ENCODE results near the gene MRFAP1L1.
"Not testable (repeated sequence)": the region's sequence is repeated elsewhere in the genome, so short reads cannot be mapped to it uniquely, and the experiment has no call there.

MRFAP1L1 gene

DNA sequence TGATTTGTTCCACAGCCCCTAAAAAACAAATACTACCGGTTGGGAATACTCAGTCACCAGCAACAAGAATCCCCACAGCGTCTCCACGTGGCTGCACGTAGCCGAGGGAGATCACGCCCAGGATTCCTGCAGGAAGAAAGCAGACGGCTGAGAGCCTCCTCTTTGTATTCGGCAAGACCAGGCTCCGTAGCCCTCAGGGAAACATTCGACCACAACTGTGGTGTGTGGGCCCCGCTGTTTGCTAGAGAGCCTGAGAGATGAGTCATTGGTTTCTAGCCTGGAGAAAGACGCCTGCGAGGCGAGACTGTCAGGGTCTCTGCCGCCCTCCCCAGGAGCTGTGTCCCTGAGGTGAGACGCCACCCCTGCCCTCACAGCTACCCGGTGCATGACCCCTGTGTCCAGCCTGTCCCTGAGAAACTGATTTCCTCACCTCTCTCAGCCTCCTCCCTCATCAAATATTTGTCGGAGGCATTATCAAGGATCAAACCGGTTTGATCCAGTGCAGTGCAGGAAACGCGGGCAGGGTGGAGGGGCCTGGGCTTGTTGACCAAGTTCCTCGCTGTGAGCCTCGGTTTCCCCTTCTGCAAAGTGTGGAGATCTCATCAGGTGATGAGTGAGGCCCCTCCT lies 20.7 kb downstream of the MRFAP1L1 start:
- DNase-seq (ENCODE audit: low read depth): peak; percentile 59

DNA sequence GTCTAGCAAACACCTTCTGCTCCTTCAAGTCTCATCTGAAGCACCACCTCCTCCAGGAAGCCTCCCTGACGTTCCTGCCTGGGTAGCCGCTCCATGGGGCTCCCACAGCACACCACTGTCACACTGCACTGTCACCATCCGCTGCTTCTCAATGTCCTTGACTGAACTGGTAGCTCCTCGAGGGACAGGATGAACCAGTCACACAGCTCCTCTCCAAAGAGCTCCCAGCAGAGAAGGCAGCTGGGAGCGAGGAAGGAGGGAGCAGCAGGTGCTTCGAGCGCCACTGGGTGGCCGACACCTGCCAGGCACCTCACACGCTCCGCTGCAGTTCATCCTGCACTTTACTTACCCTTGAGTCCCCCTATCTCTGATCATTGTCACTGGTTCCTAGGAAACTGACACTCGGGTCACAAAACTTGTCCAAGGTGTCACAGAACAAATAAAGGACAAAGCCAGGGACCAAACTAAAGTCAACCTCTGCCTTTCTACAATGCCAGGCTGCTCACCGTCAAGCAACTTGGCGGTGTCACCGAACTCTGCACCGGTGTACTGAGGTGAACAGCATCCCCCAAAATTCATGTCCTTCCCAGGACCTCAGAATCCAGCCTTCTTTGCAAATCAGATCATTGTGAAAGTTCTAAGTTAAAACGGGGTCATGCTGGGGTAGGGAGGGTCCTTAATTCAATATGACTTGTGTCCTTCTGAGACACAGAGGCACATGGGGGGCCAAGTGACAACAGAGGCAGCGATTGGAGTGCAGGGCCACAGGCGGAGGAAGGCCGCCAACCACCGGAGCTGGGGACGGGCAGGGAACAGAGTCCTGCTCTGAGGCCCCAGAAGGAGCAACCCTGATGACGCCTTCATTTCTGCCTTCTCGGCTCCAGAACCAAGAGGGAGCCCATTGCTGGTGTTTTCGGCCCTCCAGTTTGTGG lies 21.5 kb downstream of the MRFAP1L1 start:
- DNase-seq (ENCODE audit: low read depth): no peak

DNA sequence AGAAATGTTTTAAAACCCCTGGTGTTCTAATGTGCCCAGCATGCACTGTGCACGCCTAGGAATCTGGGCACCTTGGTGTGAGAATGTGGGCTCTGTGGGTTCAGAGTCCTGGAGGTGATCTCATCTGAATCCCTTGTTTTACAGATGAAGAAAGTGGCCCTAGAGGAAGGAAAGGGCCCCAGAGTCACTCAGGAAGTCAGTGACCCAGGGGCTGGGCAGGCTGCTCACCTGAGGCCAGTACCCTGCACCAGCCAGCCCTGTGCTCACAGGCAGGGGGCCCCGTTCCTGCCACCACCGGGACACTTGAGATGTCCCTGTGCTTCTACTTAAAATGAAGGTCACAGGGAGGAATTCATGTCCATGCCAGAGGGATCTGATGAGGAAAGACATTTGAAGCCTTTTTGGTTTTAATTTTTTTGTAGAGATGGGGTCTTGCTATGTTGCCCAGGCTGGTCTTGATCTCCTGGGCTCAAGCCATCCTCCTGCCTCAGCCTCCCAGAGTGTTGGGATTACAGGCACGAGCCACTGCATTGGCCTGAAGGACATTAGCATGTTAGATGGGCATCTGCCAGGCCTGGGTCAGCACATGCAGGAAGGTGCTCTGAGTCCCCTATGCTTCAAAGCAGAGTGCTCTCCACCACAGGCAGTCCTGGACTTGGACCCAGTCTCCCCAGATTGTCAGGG lies 23.4 kb downstream of the MRFAP1L1 start:
- DNase-seq (ENCODE audit: low read depth): no peak

DNA sequence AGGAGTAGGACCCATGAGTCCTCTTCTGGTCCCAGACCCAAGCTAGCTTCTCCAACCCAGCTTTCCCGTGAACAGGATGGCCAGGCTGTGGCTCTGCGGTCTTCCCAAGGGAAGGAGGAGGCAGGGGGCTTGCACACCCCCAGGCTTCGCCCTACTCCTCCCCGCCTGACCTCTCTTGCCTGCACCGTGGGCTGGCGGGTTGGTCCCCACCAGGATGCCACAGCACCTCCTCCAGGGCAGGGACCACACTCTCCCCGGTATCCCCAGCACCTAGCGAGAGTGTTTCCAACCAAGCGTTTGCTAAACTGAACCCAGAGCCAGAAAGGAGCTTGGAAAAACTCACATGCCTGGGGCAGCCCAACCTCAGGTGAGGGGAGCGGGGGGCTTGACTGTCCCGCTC lies 25.0 kb downstream of the MRFAP1L1 start:
- DNase-seq (ENCODE audit: low read depth): no peak

DNA sequence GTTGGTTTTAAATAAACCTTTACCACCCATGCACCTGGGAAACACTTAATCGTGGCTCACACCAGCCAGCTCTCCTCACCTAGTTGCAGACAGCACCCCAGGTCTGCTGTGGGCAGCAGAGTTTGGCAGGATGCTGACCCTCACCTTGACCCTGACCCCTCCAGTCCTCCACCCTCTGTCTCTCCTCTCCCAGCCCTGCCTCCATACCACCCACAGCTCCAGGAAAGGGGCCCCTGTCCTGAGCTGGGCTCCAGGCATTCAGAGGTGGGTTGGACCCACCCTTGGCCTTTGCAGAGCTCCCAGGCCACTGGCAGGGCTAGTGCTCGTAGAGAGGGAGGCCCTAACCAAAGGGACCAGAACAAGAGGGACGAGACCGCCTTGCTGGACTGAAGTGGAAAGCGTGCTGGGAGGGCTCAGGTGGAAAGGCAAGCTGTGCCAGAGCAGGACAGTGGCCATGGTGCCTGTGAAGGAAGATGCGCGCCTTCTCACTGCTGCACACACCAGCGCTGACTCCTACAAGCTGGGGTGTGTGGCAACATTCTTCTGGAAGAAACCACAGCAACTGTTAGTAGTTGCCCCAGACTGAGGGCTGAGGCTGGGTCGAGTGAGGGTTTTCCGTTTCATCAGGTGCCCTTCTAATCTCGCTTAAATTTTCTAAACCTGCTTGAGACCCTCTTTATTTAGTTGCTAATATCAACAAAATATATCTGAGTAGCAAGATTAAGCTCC lies 26.6 kb downstream of the MRFAP1L1 start:
- DNase-seq (ENCODE audit: low read depth): no peak

DNA sequence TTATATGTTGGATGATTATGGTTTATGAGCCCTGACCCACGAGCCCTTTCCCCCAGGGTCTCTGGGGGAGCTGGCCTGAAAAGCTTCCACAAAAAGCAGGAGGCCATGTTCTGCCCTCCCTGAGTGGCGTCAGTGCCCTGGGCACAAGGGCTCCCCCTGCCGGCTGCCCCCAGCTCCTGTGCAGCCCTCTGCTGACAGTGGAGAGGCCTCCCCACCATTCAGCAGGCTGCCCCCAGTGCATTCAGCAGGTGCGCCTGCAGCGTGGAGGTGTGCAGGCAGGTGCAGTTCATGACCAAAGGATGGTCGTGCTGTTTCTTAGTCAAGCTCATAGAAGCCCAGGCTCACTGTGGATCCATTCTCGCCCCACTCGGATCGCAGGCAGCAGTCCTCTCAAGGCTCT lies 28.5 kb downstream of the MRFAP1L1 start:
- DNase-seq (ENCODE audit: low read depth): no peak

DNA sequence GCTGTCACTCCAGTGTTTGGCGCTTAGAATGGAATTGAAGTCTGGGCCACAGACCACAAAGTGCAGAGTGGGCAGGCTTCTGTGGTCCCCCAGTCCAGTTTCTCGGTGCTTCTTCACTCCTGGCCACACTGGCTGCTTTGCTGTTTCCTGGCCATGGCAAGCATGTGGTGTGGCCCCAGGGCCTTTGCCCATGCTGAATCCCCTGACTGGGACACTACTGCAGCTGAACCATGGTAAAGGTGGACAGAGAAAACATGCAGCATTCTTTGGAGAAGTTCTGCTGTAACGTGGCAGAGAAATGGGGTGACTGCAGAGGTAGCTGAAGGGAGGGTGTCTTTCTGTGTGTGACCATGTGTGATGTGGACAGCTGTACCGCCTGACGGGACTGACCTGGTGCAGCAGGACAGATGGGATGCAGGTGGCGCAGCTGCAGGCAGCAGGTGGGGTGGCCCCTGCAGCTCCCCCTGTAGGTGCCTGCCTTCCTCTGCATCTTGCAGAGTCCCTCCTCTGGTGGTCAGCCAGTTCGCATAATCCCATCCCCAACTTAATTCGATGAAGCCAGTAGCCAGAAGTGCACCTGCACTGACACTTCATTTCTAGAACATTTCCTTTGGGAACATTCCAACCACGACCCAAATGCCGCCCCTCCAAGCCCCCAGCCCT lies 29.2 kb downstream of the MRFAP1L1 start:
- no peak for DNase-seq (ENCODE audit: low read depth)

DNA sequence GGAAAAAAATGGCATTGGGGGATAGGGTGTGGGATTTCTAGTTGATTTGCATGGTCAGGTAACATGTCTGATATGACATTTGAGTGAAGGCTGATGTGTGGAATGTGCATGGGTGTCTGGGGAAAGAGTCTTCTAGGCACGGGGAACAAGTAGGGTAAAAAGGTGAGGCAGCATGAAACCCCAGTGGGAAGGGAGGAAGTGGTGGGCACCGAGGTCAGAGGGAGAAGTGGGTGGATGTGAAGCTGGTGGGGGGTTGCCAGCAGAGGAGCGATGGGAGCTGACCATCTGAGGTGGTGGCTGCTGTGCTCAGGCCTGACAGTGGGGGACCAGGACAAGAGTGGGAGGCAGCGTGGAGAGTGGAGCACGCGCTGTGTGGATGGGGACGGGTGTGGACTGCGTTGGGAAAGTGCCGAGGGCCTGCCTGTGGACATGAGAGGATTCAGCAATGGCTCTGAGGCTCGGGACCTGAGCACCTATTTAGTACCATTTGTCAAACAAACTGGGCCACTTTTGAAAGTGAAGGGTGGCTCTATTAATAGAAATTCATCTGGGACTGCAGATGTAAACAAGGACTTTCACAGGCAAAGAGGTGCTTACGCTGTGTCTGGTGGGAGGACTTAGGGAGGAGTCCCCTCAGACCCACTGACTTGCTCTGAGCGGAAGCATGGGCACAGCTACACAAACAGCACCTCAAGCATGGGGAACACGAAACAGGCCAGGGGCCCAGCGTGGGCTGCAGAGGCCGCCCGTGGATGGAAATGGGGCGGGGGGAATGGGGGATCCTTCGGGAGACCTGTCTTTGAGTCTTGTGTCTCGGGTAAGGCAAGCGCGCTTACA lies 32.7 kb downstream of the MRFAP1L1 start:
- no peak for DNase-seq (ENCODE audit: low read depth)

DNA sequence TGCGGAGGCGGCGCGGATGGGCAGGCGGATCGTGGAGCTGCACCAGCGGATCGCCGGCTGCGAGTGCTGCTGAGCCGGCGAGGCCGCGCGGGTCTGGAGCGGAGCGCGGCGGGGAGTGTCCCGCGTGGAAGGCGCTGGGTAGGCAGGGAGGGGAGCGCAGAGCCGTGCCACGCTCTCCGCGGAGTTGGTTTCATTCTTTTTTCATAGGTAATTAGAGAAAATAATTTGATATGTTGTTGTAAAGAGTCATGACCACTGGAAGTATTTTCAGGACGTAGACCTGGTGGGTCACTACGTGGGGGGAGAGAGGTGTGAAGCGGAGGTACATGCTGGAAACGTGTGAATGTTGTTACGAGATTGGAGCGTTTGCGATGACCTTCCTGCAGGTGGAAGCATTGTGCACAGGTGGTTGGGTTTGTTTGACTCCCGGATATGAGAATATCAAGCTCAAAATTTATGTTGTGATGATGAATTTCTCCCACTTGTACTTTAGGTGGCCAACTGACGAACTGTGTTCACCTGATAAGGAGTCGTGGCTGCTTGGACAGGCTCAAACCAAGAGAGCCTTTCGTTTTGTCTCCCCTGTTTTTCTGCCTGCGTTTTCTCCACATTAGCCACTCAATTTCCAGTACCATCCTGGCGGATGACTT lies 35.0 kb downstream of the MRFAP1L1 start:
- DNase-seq (ENCODE audit: low read depth): peak; percentile 51

DNA sequence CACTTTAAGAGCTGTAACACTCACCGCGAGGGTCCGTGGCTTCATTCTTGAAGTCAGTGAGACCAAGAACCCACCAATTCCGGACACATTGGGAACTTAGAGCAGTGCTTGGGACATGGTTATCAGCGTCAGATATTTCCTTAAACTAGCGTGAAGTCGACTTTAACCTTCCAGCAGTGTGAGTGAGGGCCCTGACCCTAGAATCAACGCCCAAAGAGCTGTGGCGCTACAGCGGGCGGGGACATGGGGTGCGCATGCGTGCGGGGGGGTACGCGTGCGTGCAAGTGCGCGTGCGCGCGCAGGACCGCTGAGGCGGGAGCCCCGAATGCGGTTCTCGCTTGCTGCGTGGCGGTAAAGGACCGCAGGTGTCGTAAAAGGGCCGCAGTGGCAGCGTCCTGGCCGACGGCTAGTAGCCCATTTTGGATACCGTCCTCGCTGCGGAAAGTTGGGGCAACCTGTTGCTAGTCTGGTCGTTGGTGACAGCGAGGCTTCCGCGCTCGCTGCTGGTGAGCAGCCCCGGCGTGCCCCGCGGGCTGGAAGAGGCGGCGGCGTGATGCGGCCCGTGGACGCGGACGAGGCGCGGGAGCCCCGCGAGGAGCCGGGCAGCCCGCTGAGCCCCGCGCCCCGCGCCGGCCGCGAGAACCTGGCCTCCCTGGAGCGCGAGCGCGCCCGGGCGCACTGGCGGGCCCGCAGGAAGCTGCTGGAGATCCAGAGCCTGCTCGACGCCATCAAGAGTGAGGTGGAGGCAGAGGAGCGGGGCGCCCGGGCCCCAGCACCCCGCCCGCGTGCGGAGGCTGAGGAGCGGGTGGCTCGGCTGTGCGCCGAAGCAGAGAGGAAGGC lies 35.8 kb downstream of the MRFAP1L1 start:
- peak; percentile 89 for DNase-seq (ENCODE audit: low read depth)

DNA sequence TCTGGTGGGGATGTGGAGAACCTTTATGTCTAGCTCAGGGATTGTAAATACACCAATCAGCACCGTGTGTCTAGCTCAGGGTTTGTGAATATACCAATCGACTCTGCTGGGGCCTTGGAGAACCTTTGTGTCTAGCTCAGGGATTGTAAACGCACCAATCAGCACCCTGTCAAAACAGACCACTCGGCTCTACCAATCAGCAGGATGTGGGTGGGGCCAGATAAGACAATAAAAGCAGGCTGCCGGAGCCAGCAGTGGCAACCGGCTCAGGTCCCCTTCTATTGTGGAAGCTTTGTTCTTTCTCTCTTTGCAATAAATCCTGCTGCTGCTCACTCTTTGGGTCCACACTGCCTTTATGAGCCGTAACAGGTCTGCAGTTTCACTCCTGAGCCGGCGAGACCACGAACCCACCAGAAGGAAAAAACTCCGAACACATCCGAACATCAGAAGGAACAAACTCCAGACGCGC lies 36.4 kb downstream of the MRFAP1L1 start:
- not testable (repeated sequence) for DNase-seq (ENCODE audit: low read depth)

DNA sequence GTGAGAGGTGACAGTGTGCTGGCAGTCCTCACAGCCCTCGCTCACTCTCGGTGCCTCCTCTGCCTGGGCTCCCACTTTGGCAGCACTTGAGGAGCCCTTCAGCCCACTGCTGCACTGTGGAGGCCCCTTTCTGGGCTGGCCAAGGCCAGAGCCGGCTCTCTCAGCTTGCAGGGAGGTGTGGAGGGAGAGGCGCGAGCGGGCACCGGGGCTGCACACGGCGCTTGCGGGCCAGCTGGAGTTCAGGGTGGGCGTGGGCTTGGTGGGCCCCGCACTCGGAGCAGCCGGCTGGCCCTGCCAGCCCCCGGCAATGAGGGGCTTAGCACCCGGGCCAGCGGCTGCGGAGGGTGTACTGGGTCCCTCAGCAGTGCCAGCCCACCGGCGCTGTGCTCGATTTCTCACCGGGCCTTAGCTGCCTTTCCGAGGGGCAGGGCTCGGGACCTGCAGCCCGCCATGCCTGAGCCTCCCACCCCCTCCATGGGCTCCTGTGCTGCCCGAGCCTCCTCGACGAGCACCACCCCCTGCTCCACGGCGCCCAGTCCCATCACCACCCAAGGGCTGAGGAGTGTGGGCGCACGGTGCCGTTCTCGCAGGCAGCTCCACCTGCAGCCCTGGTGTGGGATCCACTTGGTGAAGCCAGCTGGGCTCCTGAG lies 37.0 kb downstream of the MRFAP1L1 start:
- not testable (repeated sequence) for DNase-seq (ENCODE audit: low read depth)

DNA sequence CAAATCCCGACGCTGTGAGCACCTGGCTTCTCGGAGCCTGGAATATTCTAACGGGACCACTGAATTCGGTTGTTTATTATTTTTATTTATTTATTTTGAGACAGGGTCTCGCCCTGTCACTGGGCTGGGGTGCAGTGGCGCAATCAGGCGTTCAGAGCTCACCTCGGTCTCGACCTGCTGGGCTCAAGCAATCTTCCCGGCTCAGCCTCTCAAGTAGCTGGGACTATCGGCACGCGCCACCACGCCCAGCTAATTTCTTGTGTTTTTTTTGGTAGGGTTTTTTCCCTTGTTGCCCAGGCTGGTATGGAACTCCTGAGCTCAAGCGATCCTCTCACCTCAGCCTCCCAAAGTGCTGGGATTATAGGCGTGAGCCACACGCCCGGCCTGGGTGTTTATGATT lies 37.5 kb downstream of the MRFAP1L1 start:
- no peak for DNase-seq (ENCODE audit: low read depth)

DNA sequence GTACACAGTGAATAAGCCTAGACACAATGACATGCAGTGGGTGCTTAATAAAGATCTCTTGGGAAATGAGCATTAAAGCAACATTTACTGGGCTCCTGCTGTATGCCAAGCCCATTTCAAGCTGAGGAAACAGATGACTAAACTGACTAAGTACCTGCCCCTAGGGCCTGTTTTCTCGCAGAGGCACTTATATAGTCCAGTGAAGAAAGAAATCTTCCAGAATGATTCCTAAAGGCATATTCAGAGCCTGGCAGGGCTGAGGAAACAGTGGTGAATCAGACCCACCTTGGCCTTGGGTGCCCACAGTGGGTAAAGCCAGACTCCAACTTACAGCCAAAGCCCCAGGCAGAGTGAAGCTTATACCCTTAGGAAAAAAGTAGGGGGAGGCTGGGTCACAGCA lies 38.0 kb downstream of the MRFAP1L1 start:
- no peak for DNase-seq (ENCODE audit: low read depth)

DNA sequence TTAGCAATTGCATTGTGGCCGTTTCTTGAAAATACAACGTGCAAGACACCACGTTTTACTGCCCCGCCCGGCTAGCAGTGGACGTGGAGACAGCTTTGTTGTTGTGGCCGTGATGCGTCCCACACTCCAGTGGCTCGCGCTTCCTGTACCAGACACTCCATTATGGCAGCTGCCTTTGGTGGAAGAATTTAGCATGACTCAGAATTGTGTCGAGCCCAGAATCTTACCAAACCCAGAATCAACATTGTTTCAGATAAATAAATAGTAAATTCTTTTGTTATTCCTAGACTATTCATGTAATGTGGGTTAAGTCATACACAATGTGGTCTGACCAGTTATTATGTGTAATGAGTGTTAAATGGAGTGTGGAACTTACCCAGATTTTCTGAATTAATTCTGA lies 41.3 kb downstream of the MRFAP1L1 start:
- DNase-seq (ENCODE audit: low read depth): no peak

DNA sequence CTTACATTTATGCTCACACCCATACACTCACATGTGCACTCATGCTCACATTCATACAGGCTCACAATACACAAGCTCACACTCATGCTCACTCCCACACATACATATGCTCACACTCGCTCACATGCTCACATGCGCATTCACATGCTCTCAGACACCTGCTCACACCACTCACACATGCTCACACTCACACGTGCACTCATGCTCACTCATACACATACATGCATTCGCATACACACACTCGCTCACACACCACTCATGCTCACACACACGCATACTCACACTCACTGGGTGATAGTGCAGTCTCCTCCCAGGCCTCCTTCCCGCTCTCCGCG lies 44.4 kb downstream of the MRFAP1L1 start:
- no peak for DNase-seq (ENCODE audit: low read depth)

DNA sequence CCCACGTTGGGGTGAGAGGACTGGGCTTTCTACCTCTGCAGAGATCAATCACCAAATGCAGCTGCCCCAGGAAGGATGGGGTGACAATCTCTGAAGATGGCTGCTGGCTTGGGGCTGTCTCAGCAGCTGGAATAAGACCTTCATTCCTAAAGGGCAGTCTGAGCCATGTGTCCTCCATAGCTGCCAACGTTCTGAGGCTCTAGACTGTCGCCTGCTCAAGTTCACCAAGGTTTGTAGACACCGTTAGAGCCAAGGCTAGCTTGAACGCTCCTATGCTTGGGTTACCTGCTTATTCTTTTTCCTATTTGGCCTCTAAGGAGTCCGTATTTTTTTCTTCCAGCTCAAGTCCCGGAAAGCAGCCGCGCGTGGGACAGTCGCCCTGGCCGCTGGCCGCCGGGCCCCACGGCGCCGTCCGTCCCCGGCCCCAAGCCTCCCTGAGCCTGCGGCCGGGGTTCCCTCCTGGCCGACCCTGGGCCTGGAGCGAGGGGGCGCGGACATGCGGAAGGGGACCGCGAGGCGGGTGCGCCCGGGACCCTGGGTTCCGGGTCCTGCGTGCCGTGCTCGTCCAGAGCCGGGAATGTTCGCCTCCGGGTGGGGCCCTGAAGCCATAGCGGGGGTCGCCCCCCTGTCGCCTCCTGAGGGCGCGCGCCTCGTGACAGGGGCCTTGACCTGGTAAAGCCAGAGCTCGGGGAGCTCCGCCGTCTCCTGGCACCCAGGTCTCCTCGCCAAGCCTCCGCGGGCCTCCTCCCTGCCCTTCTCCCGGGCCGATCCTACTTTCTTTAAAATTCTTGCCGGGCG lies 45.9 kb downstream of the MRFAP1L1 start:
- no peak for DNase-seq (ENCODE audit: low read depth)

DNA sequence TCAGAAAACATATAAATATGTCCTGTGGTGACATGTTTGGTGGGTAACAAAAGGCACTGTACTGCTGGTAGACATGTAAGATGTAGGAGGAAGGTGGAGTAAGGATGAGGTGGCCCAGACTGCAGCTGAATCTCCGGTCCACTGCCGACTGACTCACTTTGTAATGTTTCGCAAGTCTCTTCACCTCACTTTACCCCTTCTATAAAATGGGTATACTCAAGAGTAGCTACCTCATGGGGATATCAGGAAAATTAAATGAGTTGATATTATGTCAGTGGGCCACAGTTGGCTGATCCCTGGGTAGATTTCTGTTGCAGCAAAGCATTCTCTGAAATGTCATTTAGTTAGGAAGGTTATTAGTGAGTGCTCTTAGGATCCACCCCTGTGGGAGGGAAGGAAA lies 47.1 kb downstream of the MRFAP1L1 start:
- no peak for DNase-seq (ENCODE audit: low read depth)

Measured in activated T-cell treated with anti-CD3 and anti-CD28 coated beads for 1 hour (primary cell).